ENCODE data around the gene MYO1A. TPM values are rescaled to one million over a fixed set of nuclear protein-coding genes. Genes with fewer than 3 reads are reported as not detected.
"Not testable (repeated sequence)": the region's sequence is repeated elsewhere in the genome, so short reads cannot be mapped to it uniquely, and the experiment has no call there.

Gene MYO1A
- total RNA-seq, 6 donors from 2014 or later = under 0.01 to 6.2 (median 0.67) TPM; not detected in 1

DNA sequence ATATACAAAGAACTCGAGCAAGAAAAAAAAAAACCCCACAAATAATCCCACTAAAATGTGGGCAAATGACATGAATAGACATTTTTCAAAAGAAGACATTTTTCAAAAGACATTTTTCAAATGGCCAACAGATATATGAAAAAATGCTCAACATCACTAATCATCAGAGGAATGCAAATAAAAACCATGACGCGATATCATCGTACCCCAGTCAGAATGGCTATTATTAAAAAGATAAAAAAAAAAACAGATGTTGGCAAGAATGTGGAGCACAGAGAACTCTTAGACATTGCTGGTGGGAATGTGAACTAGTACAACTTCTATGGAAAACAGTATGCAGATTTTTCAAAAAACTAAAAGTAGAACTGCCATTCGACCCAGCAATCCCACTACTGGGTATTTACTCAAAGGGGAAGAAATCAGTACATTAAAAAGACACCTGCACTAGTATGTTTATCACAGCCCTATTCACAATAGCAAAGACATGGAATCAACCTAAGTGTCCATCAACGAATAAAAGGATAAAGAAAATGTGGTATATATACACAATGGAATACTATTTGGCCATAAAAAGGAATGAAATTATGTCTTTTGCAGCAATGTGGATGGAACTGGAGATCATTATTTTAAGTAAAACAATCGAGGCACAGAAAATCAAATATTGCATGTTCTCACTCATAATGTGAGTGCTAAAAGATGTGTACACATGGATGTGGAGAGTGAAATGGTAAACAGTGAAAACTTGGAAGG is 59.9 kb downstream of the MYO1A start:
- TF ChIP-seq POLR2AphosphoS5 (IDR thresholded peaks at IDR 0.05) (no peak), EP300 (IDR thresholded peaks at IDR 0.05) (no peak)
- TF ChIP-seq, protein P1, sequence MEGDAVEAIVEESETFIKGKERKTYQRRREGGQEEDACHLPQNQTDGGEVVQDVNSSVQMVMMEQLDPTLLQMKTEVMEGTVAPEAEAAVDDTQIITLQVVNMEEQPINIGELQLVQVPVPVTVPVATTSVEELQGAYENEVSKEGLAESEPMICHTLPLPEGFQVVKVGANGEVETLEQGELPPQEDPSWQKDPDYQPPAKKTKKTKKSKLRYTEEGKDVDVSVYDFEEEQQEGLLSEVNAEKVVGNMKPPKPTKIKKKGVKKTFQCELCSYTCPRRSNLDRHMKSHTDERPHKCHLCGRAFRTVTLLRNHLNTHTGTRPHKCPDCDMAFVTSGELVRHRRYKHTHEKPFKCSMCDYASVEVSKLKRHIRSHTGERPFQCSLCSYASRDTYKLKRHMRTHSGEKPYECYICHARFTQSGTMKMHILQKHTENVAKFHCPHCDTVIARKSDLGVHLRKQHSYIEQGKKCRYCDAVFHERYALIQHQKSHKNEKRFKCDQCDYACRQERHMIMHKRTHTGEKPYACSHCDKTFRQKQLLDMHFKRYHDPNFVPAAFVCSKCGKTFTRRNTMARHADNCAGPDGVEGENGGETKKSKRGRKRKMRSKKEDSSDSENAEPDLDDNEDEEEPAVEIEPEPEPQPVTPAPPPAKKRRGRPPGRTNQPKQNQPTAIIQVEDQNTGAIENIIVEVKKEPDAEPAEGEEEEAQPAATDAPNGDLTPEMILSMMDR (IDR thresholded peaks at IDR 0.05) = no peak
- DNase-seq (no peak), ATAC-seq (ENCODE audit: low FRiP score in 2 of 2) (no peak)
- H3K9me3 ChIP-seq = no peaks in the 10 kb centered on the region
- no peak overlapping the region for H3K27ac ChIP-seq
- H3K36me3 ChIP-seq = no peaks in the 10 kb centered on the region
- peaks cover 31 to 47% (median 36%) of the 10 kb centered on the region in 4 donors for H3K4me1 ChIP-seq
- 66 to 67% methylated on average over 7 of the region's 7 CpGs for WGBS, 2 donors
- no peaks in the 10 kb centered on the region for H3K27me3 ChIP-seq
- H3K4me3 ChIP-seq = no peak overlapping the region

DNA sequence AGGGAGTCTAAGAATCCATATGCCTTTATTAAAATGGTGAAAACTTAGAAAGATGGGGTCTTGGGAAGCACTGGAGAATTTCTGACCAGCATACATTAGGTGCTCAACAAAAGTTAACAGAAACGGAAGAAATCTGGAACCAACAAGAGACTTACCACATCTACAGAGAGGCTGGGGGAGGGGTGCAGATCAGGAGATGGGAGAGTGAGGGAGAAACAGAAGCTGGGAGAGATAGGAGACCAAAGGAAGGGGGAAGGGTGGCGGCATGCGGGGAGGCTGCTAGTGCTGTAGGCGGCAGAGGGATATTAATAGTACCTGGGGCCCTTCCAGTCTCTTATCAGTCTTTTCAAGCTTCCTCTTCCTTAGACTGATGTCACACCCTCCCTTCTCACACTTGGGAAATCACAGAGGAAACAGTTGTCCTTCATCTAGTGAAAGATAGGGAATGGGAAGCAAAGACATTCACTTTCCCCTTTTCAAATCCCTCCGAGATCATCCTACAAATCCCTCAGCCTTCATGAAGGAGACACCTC is 61.7 kb downstream of the MYO1A start:
- 26 to 30% methylated on average over 5 of the region's 5 CpGs for whole genome bisulfite sequencing, 2 donors
- no peak for ATAC-seq (ENCODE audit: low FRiP score in 2 of 2)
- Histone ChIP-seq H3K36me3 (no peaks in the 10 kb centered on the region), H3K27me3 (no peaks in the 10 kb centered on the region), H3K27ac (peak overlapping the region in 2 of 4 donors; percentile 38 to 57), H3K4me1 (peaks cover 31 to 47% (median 36%) of the 10 kb centered on the region in 4 donors), H3K9me3 (no peaks in the 10 kb centered on the region), H3K4me3 (no peak overlapping the region)
- DNase-seq = peak in 1 of 2 donors; percentile 43
- TF ChIP-seq POLR2A (IDR thresholded peaks at IDR 0.05) (no peak), EP300 (IDR thresholded peaks at IDR 0.05) (peak in 1 of 4 donors; percentile 75), POLR2AphosphoS5 (IDR thresholded peaks at IDR 0.05) (peak; percentile 19 to 36)
- TF ChIP-seq, protein P1 (IDR thresholded peaks at IDR 0.05) = no peak

DNA sequence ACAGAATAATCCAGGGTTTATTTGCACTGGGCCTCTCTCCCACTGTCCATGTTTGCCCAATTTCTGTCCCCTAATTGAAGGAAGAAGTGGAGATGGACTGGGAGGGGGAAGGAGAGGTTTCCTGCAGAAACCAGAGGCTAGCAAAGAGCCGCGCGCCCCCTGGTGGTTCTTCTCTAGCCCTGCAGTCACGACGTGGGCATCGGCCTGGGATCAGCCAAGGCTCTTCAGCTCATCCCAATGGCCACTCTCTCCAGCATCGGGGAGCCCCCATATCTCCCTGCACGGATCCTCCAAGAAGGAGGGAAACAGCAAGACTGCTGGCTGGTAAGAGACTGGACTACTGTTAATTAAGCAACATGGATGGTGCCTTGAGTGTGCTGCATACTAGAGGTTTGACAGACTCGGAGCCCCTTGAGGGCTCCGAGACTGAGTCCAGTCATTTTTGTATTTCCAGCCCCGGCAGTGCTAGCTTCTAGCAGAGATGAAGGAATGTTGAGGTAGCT is 62.3 kb downstream of the MYO1A start:
- DNase-seq = peak; percentile 80 to 87
- 24 to 26% methylated on average over 11 of the region's 11 CpGs for WGBS, 2 donors
- no peak for TF ChIP-seq EP300 (IDR thresholded peaks at IDR 0.05)
- TF ChIP-seq, protein P1 (IDR thresholded peaks at IDR 0.05) = peak; percentile 91 to 95 (median 92)
- TF ChIP-seq POLR2A (IDR thresholded peaks at IDR 0.05) = no peak
- no peak for TF ChIP-seq POLR2AphosphoS5 (IDR thresholded peaks at IDR 0.05)
- no peaks in the 10 kb centered on the region for H3K27me3 ChIP-seq
- H3K9me3 ChIP-seq = no peaks in the 10 kb centered on the region
- peak; percentile 81 to 92 for ATAC-seq (ENCODE audit: low FRiP score in 2 of 2)
- H3K4me1 ChIP-seq = peaks cover 31 to 47% (median 36%) of the 10 kb centered on the region in 4 donors
- H3K36me3 ChIP-seq = no peaks in the 10 kb centered on the region
- peak overlapping the region in 2 of 4 donors; percentile 38 to 57 for H3K27ac ChIP-seq
- H3K4me3 ChIP-seq = no peak overlapping the region

DNA sequence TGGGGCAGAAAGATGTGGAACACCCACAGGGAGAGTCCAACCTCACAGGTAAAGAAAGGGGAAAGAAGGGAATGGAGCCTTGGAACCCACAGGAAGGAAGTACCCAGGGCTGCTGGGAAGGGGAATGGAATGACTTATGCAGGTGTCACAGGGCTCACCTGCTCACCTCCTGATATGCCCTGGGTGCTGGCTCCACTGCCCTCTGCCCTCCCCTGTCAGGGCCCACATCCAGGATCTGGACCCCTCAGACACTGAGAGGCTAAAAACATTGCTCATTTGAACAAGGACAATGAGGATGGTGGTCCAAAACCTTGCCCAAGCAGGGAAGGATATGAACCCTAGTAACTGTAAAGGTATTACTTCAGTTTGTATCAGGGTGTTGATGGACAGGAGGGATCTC is 62.9 kb downstream of the MYO1A start:
- Histone ChIP-seq H3K36me3 (no peaks in the 10 kb centered on the region), H3K4me3 (no peak overlapping the region), H3K27me3 (no peaks in the 10 kb centered on the region), H3K9me3 (no peaks in the 10 kb centered on the region), H3K4me1 (peaks cover 31 to 44% (median 35%) of the 10 kb centered on the region in 4 donors), H3K27ac (no peak overlapping the region)
- no peak for ATAC-seq (ENCODE audit: low FRiP score in 2 of 2)
- DNase-seq = no peak
- TF ChIP-seq EP300 (IDR thresholded peaks at IDR 0.05) (no peak), POLR2AphosphoS5 (IDR thresholded peaks at IDR 0.05) (no peak), POLR2A (IDR thresholded peaks at IDR 0.05) (no peak)
- TF ChIP-seq, protein P1 (IDR thresholded peaks at IDR 0.05) = no peak

DNA sequence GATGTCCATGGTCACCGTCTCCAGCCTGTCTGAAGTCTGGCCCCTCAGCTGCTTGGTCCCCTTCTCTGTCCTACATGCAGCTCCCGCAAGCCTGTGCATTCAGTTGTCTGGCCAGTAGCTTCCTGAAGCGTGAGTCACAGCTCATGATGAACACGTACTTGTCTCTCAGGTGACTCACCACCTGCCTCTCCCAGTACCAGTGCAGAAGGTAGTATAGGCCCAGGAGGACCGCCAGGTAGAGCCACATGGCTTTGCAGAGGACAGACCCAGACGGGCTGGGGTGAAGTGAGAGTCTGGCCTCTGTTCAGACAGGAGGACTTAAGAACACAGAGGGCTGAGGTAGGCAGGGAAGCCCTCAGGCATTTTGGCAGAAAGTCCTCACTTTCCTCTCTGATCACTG is 64.2 kb downstream of the MYO1A start:
- H3K4me1 ChIP-seq = peaks cover 19 to 31% (median 22%) of the 10 kb centered on the region in 4 donors
- H3K36me3 ChIP-seq, H3K4me3 ChIP-seq, H3K27me3 ChIP-seq, H3K27ac ChIP-seq, H3K9me3 ChIP-seq: not testable (repeated sequence)
- 62 to 68% methylated on average over 4 of the region's 6 CpGs for WGBS, 2 donors
- DNase-seq = peak in 1 of 2 donors; percentile 81
- peak in 1 of 2 donors; percentile 65 for ATAC-seq (ENCODE audit: low FRiP score in 2 of 2)
